KMS-11 (cell line): Measurements from ENCODE around the gene CPA2.

Source experiments
- H2AFZ ChIP-seq: fragments of 200-600 bp; sonication (generic); 2 replicates; pipeline ENCODE4 v1.6.1; 2016; ENCODE audit warnings: antibody characterized with exemption, mixed run types, low read depth
- H3K27ac ChIP-seq: fragments of 200-600 bp; sonication (generic); 2 replicates; pipeline ENCODE4 v1.6.1; 2016; ENCODE audit warnings: mild to moderate bottlenecking, mixed run types
- H3K27me3 ChIP-seq: fragments of 200-600 bp; sonication (generic); 2 replicates; pipeline ENCODE4 v1.6.1; 2017; ENCODE audit warnings: mild to moderate bottlenecking, low read depth, mixed run types, moderate library complexity; ENCODE audit not compliant: insufficient read depth
- H3K36me3 ChIP-seq: fragments of 200-600 bp; sonication (generic); 2 replicates; pipeline ENCODE4 v1.6.1; 2017; ENCODE audit warnings: mild to moderate bottlenecking, mixed run types; ENCODE audit not compliant: insufficient read depth
- H3K4me1 ChIP-seq: fragments of 200-600 bp; sonication (generic); 2 replicates; pipeline ENCODE4 v1.6.1; 2016; ENCODE audit warnings: mild to moderate bottlenecking, low read depth, mixed run types; ENCODE audit not compliant: poor library complexity, severe bottlenecking
- H3K4me2 ChIP-seq: fragments of 200-600 bp; sonication (generic); 2 replicates; pipeline ENCODE4 v1.7.0; 2016; ENCODE audit warnings: mild to moderate bottlenecking, mixed run types
- H3K4me3 ChIP-seq: fragments of 200-600 bp; sonication (generic); IDR thresholded peaks from 2 replicates; pipeline ENCODE4 v1.6.1; 2017; ENCODE audit warnings: low read depth, low read length, mixed read lengths; ENCODE audit not compliant: insufficient read depth
- H3K79me2 ChIP-seq: fragments of 200-600 bp; sonication (generic); 2 replicates; pipeline ENCODE4 v1.6.1; 2016; ENCODE audit warnings: low read depth, mixed run types; ENCODE audit not compliant: insufficient read depth
- H3K9ac ChIP-seq: fragments of 200-600 bp; sonication (generic); 2 replicates; pipeline ENCODE4 v1.6.1; 2016; ENCODE audit warnings: mild to moderate bottlenecking, mixed run types
- H4K20me1 ChIP-seq: fragments of 200-600 bp; sonication (generic); 2 replicates; pipeline ENCODE4 v1.6.1; 2016; ENCODE audit warnings: mild to moderate bottlenecking, mixed run types; ENCODE audit not compliant: insufficient read depth
- TF ChIP-seq, protein P1 (sequence below): fragments of 200-600 bp; sonication (generic); conservative IDR thresholded peaks from 2 replicates; pipeline ENCODE4 v1.6.1; 2017; ENCODE audit warnings: low read depth, mild to moderate bottlenecking, antibody characterized with exemption, low read length, moderate library complexity, mixed read lengths

The CPA2 gene

GRCh38 chr7:130290745-130291144, 24.1 kb downstream of the CPA2 start:
- Histone ChIP-seq H3K79me2 (no peaks in the 10 kb centered on the region), H4K20me1 (no peaks in the 10 kb centered on the region), H3K27ac (no peak overlapping the region), H3K36me3 (no peaks in the 10 kb centered on the region), H3K4me2 (no peak overlapping the region), H3K9ac (no peak overlapping the region), H3K27me3 (no peaks in the 10 kb centered on the region), H3K4me1 (no peaks in the 10 kb centered on the region), H3K4me3 (no peak overlapping the region), H2AFZ (no peak overlapping the region)
- TF ChIP-seq, protein P1, sequence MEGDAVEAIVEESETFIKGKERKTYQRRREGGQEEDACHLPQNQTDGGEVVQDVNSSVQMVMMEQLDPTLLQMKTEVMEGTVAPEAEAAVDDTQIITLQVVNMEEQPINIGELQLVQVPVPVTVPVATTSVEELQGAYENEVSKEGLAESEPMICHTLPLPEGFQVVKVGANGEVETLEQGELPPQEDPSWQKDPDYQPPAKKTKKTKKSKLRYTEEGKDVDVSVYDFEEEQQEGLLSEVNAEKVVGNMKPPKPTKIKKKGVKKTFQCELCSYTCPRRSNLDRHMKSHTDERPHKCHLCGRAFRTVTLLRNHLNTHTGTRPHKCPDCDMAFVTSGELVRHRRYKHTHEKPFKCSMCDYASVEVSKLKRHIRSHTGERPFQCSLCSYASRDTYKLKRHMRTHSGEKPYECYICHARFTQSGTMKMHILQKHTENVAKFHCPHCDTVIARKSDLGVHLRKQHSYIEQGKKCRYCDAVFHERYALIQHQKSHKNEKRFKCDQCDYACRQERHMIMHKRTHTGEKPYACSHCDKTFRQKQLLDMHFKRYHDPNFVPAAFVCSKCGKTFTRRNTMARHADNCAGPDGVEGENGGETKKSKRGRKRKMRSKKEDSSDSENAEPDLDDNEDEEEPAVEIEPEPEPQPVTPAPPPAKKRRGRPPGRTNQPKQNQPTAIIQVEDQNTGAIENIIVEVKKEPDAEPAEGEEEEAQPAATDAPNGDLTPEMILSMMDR: no peak

DNA sequence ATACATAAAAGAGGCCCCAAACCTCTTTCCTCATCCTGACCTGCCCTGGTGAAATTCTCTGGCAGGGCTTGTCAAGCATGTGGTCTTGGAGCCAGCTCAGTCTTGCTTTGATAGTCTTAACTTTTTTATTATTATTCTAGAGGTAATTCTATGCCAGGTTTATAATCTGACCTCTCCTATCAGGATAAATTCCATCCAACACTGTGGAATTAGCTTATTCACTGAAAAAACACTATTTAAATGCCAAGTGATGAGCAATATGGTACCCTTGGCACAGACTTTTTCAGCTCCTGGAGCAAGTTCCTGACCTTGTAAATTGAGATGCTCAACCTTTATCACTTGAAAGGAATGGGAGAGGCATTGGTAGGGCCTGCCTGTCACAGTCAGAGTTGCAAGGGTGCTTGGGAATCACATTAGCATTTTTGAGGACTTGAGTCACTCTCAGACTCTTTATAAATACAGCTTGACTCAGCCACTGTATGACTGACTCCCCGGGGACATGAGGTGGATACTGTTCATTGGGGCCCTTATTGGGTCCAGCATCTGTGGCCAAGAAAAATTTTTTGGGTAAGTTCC, 26.1 kb downstream of the CPA2 start, which contains the start of gene CPA4:
Gene CPA4 (plus strand): TSS at position 480 of the 576 bp plus-strand sequence. CDS start 20 bp downstream, at position 500.
- Histone ChIP-seq H3K36me3 (no peaks in the 10 kb centered on the region), H2AFZ (no peak within 1 kb of the TSS), H4K20me1 (no peaks in the 10 kb centered on the region), H3K4me3 (no peak within 1 kb of the TSS), H3K4me1 (no peaks in the 10 kb centered on the region), H3K27ac (no peak within 1 kb of the TSS), H3K27me3 (no peaks in the 10 kb centered on the region), H3K9ac (no peak within 1 kb of the TSS), H3K79me2 (no peaks in the 10 kb centered on the region), H3K4me2 (no peak within 1 kb of the TSS)
- TF ChIP-seq, protein P1: no peak

DNA sequence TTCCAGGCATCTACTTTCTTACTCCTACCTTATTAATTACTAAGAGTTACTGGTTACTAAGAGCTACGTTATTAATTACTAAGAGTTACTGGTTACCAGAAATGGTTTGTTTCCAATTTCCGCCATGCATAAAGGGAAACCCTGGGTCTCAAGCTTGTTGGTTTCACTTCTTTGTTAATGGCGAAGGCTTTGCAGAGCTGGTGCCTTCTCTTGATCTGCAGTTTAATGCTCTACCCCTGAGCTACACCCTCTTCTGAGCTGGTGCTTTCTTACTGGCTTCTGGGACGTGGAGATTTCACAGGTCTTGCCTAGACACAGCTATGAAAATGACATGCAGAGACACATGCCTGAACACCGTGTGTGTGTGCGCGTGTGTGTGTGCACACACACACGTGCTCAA, 26.9 kb downstream of the CPA2 start:
- TF ChIP-seq, protein P1: no peak
- H3K4me1 ChIP-seq: no peaks in the 10 kb centered on the region
- H3K4me3 ChIP-seq: no peak overlapping the region
- no peak overlapping the region for H3K9ac ChIP-seq
- H3K4me2 ChIP-seq: no peak overlapping the region
- H3K79me2 ChIP-seq: no peaks in the 10 kb centered on the region
- no peak overlapping the region for H2AFZ ChIP-seq
- no peaks in the 10 kb centered on the region for H4K20me1 ChIP-seq
- H3K36me3 ChIP-seq: no peaks in the 10 kb centered on the region
- no peak overlapping the region for H3K27ac ChIP-seq
- no peaks in the 10 kb centered on the region for H3K27me3 ChIP-seq

DNA sequence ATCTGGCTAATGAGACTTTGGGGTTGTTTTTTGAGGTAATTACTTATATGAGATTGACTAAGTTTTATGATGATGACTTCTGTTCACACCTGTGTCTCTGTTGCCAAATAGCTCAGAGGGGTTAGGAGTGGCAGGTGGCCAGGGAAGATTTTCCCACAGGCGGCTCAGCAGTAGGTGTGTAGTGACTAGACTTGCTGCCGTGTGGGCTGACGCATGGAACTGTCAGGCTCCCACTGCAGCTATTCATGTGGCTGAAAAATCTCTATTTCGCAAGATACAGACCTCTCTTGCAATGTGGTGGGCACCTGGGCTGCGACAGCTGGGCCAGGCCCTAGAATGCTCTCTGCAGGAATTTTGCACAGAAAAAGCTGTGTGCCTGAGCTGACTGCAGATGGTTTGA, 27.7 kb downstream of the CPA2 start:
- Histone ChIP-seq H3K4me1 (no peaks in the 10 kb centered on the region), H4K20me1 (no peaks in the 10 kb centered on the region), H3K79me2 (no peaks in the 10 kb centered on the region), H3K4me2 (no peak overlapping the region), H3K4me3 (no peak overlapping the region), H2AFZ (no peak overlapping the region), H3K27ac (no peak overlapping the region), H3K9ac (no peak overlapping the region), H3K27me3 (no peaks in the 10 kb centered on the region), H3K36me3 (no peaks in the 10 kb centered on the region)
- TF ChIP-seq, protein P1: no peak
